T47D (cell line): ENCODE results near the gene ZNF691.

ENCODE experiments used
- DNase-seq, 2 experiments: peaks; one replicate each; pipeline versions ENCODE4 v3.0.0 to v3.0.0-alpha.2; 2011 to 2012; ENCODE audit warnings: low read depth in 1 of 2, low spot score in 1 of 2
- JUND ChIP-seq: IDR thresholded peaks from 2 replicates; pipeline ENCODE4 v1.6.1; 2012; ENCODE audit warnings: low read depth
- in situ Hi-C: cut with HindIII; loops from 2 replicates; pipeline ENCODE4 v1.10.0; 2016; ENCODE audit warnings: low sequenced_read_pairs, low pct_unique_long_range_greater_than_20kb

ZNF691 gene

DNA sequence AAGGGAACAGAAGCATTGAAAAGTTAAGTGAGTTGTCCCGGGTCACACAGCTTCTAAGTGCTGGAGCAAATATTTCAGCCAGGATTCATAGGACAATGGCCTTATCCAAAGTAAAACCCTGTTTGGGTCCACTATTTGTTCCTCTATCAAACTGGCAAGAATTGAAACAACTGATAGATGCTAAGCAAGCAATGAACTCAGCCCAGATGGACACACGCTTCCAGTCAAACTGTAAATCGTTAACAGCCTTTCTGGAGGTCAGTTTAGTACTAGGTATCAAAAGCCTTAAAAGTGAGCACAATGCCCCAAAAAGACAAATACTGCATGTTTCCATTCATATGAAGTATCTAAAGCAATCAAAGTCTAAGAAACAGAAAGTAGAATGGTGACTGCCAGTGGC, 28.4 kb upstream of the ZNF691 start:
- TF ChIP-seq JUND, result no peak
- in situ Hi-C loops, result no loop called here
- DNase-seq, result no peak

DNA sequence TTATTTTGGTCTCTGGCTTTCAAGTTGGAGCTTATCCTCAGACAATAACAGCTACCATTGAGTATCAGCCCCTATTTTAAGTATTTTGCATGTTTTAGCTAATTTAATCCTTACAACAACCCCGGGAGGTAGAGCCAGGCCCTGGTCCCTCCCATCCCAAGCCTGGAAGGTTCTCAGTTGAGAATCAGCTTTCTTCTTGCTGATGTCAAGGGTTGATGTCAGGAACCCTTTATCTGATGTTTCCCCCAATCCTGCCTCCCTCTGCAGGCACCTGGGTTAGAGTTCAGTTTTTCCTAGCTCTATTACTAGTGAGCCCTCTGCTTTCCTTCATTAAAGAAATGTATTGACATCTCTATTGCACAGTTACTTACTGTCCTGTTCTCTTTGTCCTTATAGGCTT, 25.6 kb upstream of the ZNF691 start:
- DNase-seq, result no peak
- TF ChIP-seq JUND, result no peak
- in situ Hi-C loops, result no loop called here

DNA sequence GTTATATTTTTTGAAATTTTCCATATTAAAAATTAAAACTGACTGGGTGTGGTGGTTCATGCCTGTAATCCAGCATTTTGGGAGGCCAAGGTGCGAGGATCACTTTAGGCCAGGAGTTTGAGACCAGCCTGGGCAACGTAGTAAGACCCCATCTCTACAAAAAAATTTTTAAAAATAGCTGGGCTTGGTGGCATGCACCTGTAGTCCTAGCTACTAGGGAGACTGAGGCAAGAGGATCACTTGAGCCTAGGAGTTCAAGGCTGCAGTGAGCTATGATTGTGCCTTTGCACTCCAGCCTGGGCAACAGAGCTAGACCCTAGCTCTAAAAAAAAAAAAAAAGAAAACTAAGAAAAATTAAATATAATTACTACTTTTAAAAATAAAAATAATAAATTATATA, 24.7 kb upstream of the ZNF691 start:
- no peak for TF ChIP-seq JUND
- no peak for DNase-seq
- in situ Hi-C loops, result no loop called here

DNA sequence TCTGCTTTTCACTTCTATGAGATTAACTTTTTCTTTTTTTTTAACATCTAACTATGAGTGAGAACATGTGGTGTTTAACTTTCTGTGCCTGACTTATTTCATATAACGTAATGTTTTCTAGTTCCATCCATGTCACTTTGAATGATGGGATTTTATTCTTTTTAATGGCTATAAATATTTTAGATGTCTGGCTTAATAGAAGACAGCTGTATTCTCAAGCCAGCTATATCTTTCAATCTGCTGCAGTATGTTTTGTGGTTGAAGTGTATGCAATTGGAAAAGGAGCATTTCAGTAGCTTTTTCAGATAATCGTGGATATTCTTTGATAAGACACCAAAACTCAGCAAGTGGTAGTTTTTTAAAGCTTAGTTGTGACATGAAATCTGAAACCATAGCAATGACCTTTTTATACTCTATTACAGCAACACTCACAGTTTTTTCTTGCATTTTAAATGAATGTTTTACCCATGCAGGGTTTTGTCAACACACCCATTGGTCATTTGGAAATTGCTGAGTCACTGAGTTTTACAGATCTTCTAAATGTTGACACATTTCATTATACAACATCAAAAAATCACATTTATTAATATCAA, 23.5 kb upstream of the ZNF691 start:
- DNase-seq, result no peak
- TF ChIP-seq JUND, result no peak
- in situ Hi-C loops, result no loop called here

DNA sequence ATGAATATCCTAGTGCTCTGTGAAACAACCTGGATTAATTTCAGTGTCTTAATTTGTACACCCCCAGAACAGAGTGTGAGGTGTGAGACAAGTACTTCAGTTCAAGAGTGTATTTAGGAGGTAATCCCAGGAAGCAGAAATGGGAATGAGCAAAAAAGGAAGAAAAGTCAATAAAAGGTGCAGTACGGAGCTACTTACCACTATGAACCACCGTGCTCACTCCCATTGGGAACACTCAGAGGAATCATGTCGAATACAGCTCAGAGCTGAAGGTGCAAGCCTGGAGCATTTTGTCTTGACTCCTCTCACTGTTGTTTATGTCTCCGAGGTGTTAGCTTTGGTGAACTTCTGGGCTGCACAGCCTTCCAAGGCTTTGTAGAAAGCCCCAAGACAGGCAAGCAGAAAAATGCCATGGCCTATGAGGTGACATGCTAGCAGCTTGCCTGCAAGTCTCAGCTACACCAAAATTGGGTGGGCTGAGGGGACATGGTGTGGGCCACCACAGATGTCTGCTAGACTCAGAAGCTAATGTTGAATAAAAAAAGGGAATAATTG, 21.9 kb upstream of the ZNF691 start:
- in situ Hi-C loops, result no loop called here
- no peak for DNase-seq
- no peak for TF ChIP-seq JUND

DNA sequence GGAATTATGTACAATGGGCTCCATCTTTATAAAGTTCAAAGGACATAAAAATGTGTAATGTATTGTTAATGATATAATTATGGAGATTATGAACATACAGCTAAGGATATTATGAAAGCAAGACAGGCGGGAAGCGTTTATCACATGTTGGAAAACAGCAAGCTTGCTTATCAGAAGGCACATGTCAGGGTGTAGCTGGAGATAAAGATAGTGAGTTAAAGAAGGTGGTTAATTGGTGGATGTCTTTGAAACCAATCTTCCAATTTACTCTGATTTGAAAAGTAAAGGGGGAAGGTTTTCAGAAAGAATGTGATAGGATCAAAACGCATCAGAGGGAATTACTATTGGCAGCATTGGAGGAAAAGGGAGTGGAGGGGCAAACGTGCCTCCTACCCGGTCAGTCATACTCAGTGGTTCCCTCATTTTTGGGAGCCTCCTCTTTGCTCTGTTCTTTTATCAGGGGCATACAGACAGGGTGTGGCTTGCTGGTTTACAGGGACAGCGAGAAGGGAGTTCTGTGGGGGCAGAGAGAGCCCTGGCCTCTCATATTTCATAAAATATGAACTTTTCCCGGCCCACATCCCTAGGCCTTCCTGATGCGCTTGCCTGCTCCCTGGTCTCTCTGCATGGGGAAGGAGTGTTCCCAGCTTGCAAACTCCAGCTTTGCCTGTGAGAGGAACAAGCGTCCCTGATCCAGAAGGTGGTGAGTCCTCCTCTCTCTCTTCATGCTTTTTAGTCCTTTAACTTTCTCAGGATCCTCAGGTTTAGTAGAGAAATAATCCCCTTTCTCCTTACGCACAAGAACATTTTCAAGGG, 21.2 kb upstream of the ZNF691 start:
- no peak for TF ChIP-seq JUND
- in situ Hi-C loops, result no loop called here
- DNase-seq, result no peak

DNA sequence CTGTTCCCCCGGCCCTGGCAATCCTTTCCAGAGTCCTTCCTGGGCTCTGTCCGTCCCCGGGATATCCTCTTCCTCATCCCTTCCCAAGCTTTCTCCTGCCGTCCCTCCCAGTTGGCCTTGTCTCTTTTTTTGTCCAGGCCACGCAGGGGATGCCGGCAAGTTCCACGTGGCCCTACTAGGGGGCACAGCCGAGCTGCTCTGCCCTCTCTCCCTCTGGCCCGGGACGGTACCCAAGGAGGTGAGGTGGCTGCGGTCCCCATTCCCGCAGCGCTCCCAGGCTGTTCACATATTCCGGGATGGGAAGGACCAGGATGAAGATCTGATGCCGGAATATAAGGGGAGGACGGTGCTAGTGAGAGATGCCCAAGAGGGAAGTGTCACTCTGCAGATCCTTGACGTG, 15.8 kb upstream of the ZNF691 start:
- in situ Hi-C loops, result no loop called here
- no peak for TF ChIP-seq JUND
- no peak for DNase-seq

DNA sequence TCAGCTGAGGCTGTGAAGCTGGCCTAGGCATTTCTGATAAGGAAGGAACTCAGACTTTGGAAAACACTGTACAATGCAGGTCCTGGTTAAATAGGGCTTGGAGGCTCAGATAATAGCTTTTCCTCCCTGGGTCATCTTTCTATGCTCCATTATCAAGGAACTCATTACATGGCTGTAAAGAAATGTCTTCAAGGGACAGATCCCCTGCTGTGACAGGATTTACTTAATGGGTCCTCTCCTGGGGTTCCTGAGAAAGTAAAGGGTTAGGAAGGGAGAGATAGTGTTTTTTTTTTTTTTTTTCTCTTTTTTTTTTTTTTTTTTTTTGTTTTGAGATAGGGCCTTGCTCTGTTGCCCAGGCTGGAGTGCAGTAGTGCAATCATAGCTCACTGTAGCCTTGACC, 15.1 kb upstream of the ZNF691 start:
- TF ChIP-seq JUND, result no peak
- in situ Hi-C loops, result no loop called here
- DNase-seq, result no peak

DNA sequence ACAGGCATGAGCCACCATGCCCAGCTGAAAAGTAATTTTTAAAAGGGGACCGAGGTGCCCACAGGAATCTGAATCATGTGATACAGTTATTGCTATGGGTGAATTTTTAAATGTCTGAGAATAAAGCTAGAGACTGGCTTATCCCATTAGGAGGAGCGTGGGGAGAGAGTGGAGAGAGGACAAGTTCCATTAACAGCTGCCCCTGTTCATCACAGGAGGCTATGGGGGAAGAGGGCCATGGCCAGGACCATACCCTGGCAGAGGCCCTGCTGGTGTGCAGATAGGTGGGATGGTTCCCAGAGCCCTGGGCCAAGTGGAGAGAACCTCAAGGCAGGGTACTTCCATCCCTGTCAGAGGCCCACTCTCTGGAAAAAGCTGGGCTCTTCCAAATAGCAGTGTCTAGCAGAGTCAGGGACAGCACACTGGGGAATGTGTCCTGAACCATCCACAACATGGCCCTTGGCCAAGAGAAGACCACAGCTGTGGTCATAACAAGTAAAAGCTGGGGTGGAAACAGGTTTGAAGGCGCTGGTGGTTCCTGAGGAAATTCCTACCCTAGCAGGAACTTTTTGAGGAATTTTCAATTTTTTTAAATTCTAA, 13.7 kb upstream of the ZNF691 start:
- in situ Hi-C loops, result no loop called here
- TF ChIP-seq JUND, result no peak
- DNase-seq, result no peak

DNA sequence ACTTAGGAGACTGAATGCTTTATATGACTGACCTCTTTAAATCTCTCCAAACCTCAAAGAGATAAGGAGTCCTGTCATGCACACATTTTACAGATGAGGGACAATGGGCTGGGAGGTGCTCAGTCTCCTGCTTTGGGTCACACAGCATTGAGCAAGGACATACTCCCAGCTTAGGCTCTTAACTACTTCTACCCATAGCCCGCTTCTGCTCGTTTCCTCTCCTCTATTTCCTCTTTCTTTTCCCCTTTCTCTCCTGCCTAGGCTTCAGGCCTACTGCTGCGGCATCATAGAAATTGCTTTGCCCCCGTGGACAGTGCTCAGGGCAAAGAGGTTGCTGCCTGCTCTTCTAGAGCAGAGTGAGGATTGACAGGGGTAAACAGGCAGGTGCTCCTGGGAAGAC, 12.4 kb upstream of the ZNF691 start:
- no peak for DNase-seq
- no peak for TF ChIP-seq JUND
- in situ Hi-C loops, result no loop called here

DNA sequence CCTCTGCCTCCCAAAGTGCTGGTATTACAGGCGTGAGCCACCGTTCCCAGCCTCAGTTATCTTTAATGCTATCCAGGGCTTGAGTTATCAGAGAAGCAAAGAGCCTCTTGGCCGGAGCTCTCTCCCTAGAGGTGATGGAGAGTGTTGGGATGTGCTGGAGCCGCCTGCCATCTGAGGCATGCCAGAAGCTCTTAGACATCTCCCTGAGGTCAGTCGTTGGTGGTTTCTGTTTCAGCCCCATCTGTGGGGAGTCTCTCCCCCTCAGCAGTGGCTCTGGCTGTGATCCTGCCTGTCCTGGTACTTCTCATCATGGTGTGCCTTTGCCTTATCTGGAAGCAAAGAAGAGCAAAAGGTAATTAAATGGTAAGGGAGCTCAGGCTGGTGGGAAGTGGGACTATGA, 11.6 kb upstream of the ZNF691 start:
- DNase-seq, result no peak
- in situ Hi-C loops, result no loop called here
- TF ChIP-seq JUND, result no peak

DNA sequence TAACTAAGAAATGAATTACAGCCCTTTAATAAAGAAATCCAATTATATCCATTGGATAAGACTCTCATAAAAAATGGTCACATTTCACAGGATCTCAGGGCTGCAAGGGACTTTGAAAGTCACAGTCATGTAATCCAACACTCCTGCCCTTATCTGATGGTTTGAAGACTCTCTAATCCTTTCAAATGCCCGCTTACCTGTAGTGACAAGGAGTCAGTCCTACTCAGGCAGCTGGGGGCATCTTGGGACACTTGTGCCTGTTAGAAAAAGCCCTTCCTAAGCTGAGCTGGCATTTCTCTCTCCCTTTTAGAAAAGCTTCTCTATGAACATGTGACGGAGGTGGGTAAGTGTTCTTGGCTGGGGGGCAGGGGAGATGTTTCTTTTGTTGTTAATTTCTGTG, 11.0 kb upstream of the ZNF691 start:
- TF ChIP-seq JUND, result no peak
- peak in 1 of 2 experiments; percentile 31 for DNase-seq
- in situ Hi-C loops, result no loop called here

DNA sequence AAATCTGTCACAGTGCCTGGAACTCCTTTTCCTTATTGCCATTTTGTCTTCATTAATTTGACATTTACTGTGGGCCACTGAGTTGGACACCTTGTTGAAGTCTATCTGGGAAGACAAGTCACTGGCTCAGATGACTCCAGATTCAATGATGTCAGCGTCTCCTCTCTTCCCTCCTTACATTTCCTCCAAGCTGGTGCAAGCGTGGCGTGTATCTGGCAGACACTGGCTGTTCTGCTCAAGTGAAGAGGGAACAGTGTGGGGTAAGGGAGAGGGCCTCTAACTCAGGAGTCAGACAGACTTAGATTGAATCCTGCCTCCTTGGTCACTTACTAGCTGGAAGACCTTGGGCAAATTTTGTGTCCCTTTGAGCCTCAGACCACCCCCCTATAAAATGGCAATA, 8.7 kb upstream of the ZNF691 start:
- TF ChIP-seq JUND, result no peak
- no peak for DNase-seq
- in situ Hi-C loops, result no loop called here
